Left renal cortex interstitium (tissue), 4 donors: Measurements from ENCODE around the gene ADGRF5. TPM values are rescaled to one million over a fixed set of nuclear protein-coding genes. Genes with fewer than 3 reads are reported as not detected.
A peak's percentile ranks its signal among the peaks of the same experiment; 100 is the strongest.
"Not testable (repeated sequence)": the region's sequence is repeated elsewhere in the genome, so short reads cannot be mapped to it uniquely, and the experiment has no call there.

Experiments
- DNase-seq, 4 donors: peaks; one replicate each; pipeline ENCODE4 v3.0.0-alpha.2; 2013; ENCODE audit warnings: low read depth in 4 of 4, low spot score in 2 of 4, missing footprints in 1 of 4
- polyA plus RNA-seq, 4 donors: library from polyadenylated mRNA; unstranded; fragments of 120-200 nt; gene quantifications; one replicate each; pipeline ENCODE4 v1.2.1, GENCODE V29; 2013; ENCODE audit not compliant: insufficient read length in 4 of 4

ADGRF5 gene
- polyA plus RNA-seq, 4 donors: 24.4 to 34.2 (median 27.4) TPM

DNA sequence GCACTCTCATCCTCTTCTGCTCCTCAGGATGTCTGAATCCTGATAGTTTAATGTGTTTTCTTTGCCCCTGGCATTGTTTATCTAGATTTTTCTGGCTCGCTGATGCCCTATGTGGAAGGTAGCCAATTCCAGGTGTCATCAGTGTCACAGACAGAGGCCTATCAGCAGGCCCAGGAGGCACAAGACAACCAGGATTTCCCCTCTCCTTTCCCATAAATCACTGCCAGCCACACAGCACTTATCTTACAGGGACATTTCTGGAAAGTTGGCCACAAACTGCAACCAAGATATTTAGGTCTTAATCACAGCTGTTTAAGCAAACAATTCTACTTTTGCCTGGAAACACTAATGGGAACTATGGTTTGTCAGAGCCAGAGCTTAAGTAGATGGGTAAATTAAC lies 28.1 kb downstream of the ADGRF5 start:
- no peak for DNase-seq

GRCh38 chr6:46891252-46891795 lies 30.4 kb downstream of the ADGRF5 start:
- no peak for DNase-seq

- DNase-seq: no peak
These were observed 33.2 kb downstream of the ADGRF5 start for GRCh38 chr6:46888578-46888977.

GRCh38 chr6:46888031-46888430 lies 33.7 kb downstream of the ADGRF5 start:
- no peak for DNase-seq

- DNase-seq: no peak
These were observed 39.1 kb downstream of the ADGRF5 start for GRCh38 chr6:46882645-46883044.

DNA sequence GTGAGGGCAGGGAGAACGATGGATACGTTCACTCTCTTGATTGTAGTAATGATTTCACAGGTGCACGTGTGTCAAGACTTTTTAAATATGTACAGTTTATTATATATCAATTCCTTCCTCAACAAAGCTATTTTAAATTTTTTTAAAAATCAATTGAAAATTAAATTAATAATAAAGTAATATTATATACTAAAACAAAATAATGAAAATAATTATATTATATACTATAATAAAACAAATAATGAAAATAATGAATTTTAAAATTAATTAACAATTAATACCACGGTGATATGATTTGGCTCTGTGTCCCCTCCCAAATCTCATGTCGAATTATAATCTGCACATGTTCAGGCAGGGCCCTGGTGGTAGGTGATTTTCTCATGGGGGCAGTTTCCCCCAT lies 42.7 kb downstream of the ADGRF5 start:
- no peak for DNase-seq

DNA sequence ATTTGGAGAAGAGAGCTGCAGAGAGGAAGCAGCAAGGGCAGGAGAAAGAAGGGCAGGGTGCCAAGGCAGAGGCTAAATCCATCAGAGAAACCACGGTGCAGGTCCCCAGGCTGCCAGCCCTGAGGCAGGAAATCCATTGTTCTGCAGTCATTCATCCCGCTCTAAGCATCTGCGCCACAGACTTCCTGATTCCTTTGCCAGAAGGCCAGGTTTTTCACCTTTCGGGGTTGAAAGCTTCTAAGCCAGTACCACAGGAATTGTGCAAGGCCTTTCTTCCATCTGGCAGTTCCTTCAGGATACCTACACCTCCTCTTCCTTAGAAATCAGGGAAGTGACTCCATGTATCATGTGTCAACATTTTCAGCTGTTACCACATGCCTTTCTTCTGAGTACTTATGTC lies 45.6 kb downstream of the ADGRF5 start:
- no peak for DNase-seq

DNA sequence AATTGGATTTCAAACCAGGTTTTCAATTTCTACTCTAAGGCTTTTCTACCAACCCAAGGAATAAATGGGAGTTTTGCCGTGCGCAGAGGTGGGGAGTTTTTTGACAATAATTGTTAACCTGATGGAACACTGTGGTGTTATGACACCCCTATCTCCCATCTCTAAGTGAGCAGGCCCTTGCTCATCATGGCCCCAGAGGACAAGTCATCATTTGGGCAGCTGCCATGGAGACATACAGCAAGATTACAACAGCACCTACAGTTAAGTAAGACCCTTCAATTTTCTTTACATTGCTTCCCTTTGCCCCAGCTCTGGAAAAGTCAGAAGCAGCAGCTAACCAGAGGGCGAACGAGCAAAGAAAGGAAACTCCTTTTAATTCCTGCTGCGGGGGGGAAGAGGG lies 54.3 kb downstream of the ADGRF5 start:
- DNase-seq: no peak

GRCh38 chr6:46865221-46865620 lies 56.5 kb downstream of the ADGRF5 start:
- DNase-seq: no peak

DNA sequence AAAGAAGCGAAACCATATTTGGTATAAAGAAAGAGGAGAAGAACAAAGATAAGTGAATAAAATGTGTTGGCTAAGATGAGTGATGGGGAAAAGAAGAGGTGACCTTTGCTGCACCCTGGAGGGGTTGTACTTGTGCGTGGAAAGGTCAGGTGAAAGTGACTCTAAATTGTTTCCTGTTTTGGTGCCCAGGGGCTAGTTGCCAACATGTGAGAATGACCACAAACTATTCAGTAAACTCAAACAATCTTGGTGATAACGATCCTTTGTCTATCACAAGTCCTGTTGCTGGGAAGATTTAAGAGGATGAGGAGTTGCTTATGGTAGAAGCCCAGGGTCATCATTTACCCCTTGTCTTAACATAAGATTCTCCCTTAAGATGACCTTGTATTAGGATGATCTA lies 57.9 kb downstream of the ADGRF5 start:
- DNase-seq: no peak

DNA sequence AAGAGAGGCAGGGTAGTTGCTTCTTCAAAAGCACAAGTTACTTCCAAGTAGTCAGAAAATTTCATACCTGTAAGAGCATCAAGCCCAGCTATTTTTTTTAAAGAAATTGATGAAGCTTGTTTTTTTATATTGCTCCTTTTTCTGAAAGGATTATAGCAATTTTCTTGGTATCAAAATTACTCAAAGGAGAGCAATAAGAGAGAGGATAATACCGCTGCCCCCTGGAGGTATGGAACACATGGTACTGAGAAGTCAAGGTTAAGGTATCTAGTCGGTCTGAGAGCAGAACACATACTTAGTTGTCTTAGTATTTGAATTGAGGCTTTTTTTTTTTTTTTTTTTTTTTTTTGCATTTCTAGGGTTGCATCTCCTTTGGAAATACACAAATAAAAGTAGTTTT lies 59.4 kb downstream of the ADGRF5 start:
- no peak for DNase-seq

GRCh38 chr6:46855966-46856365 lies 65.8 kb downstream of the ADGRF5 start:
- not testable (repeated sequence) for DNase-seq

GRCh38 chr6:46851576-46851975 lies 70.2 kb downstream of the ADGRF5 start:
- DNase-seq: not testable (repeated sequence)

GRCh38 chr6:46850792-46851191 lies 70.9 kb downstream of the ADGRF5 start:
- no peak for DNase-seq

GRCh38 chr6:46849361-46849690 lies 72.4 kb downstream of the ADGRF5 start:
- no peak for DNase-seq

DNA sequence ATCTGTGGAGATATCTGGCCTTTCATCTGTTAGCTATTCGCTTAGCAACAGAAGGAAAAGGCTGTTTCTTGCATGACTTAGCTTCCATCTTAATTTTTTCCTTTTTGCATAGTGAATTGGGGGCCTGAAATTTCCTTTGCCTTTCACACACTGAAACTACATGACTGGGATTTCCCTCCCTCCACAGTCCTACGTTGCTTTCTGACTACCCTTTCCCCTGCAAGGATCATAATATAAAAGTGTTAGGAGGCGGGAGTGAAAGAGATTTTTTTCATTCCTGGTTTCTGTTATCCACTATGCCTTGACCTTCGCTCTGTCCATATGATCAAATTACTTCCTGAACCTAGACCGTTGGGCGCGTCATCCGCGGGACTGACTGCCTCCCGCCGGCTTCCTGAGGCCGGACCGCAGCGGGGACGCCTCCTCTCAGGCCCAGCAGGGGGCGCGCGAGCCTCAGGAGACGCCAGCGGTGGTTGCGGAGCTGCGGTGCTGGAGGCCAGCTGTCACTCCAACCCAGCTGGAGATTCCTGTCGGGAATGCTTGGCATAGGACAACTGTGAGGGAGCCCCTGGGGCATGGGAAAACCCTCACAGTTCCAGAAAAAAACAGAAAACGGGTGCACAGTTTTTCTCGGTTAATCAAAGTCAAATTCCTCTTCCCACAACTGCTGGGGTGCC lies 72.9 kb downstream of the ADGRF5 start:
- DNase-seq: peak; percentile 37 to 72 (median 62)

- DNase-seq: no peak
These were observed 76.6 kb downstream of the ADGRF5 start for GRCh38 chr6:46845126-46845525.

DNA sequence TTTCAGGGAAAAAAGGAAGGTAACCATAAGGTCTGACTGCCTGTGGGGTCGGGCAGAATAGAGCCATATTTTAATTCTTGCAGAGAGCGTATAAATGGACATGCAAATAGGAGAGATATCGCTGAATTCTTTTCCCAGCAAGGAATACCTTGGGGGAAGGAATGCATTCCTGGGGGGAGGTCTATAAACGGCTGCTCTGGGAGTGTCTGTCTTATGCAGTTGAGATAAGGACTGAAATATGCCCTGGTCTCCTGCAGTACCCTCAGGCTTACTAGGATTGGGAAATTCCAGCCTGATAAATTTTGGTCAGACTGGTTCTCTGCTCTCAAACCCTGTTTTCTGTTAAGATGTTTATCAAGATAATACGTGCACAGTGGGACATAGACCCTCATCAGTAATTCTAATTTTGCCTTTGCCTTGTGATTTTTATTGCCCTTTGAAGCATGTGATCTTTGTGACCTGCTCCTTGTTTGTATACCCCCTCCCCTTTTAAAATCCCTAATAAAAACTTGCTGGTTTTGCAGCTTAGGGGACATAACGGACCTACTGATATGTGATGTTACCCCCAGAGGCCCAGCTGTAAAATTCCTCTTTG lies 79.4 kb downstream of the ADGRF5 start:
- DNase-seq: not testable (repeated sequence)

GRCh38 chr6:46838033-46838432 lies 83.7 kb downstream of the ADGRF5 start:
- no peak for DNase-seq

DNA sequence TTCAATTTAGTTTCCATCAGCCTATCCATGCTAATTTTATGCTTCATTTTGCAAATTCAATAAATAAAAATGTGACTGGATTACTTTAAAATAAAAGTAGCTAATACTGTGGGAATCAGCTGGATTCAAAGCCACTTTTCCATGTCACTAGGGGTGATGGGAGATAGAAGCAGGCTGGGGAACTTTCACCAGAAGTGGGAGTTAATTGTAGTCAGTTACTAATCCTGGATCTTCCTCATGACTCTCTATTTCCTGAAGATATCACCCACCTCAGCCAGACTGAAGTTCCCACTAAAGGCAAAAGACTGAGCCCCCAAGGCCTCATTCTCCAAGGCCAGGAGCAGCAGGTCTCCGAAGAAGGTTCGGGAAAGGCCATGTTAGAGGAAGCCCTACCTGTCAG lies 86.7 kb downstream of the ADGRF5 start:
- DNase-seq: not testable (repeated sequence)

- not testable (repeated sequence) for DNase-seq
These were observed 87.4 kb downstream of the ADGRF5 start for GRCh38 chr6:46834257-46834916.

DNA sequence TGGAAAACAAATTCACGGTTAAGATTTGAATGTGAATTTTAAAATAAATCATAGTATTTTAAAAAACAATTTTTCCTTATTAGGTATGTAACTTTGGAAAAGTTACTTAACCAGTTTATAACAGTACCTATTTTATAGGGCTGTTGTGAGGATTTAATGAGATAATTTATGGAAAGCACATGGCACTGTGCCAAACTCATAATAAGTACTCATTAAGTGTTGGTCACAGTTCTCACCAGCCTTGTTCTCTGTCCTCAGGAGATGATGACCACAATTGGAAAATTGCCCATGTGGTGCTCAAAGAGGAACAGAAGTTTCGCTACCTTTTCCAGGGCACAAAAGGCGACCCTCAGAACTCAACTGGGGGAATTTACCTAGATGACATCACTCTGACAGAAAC lies 88.9 kb downstream of the ADGRF5 start:
- no peak for DNase-seq
